Measurements from ENCODE around the gene YWHAB.

- TF ChIP-seq, protein P1, sequence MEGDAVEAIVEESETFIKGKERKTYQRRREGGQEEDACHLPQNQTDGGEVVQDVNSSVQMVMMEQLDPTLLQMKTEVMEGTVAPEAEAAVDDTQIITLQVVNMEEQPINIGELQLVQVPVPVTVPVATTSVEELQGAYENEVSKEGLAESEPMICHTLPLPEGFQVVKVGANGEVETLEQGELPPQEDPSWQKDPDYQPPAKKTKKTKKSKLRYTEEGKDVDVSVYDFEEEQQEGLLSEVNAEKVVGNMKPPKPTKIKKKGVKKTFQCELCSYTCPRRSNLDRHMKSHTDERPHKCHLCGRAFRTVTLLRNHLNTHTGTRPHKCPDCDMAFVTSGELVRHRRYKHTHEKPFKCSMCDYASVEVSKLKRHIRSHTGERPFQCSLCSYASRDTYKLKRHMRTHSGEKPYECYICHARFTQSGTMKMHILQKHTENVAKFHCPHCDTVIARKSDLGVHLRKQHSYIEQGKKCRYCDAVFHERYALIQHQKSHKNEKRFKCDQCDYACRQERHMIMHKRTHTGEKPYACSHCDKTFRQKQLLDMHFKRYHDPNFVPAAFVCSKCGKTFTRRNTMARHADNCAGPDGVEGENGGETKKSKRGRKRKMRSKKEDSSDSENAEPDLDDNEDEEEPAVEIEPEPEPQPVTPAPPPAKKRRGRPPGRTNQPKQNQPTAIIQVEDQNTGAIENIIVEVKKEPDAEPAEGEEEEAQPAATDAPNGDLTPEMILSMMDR (IDR thresholded peaks at IDR 0.05), result no peak
- TF ChIP-seq EZH2 (IDR thresholded peaks at IDR 0.05; ENCODE audit: borderline replicate concordance, insufficient read depth, low read depth, low read length, poor library complexity, severe bottlenecking), result no peak
These were observed 47.6 kb upstream of the YWHAB start for GRCh38 chr20:44837946-44838345.

All from B cell (primary cell).